GM12891 (cell line): ENCODE data around the gene TIAM2.
A peak's percentile ranks its signal among the peaks of the same experiment; 100 is the strongest.
"Not testable (repeated sequence)": the region's sequence is repeated elsewhere in the genome, so short reads cannot be mapped to it uniquely, and the experiment has no call there.

Source experiments
- DNase-seq: peaks from one replicate; pipeline ENCODE4 v3.0.0; 2011; ENCODE audit warnings: low spot score; ENCODE audit not compliant: insufficient read length
- FAIRE-seq: peaks from 2 replicates; lab custom pipeline; 2011; peaks lifted over from hg19 to GRCh38; lab: Jason Lieb, UNC
- PAX5 ChIP-seq: IDR thresholded peaks from 2 replicates; pipeline ENCODE4 v1.6.1; 2011; ENCODE audit warnings: low read length, moderate library complexity, mild to moderate bottlenecking; ENCODE audit not compliant: insufficient read depth, severe bottlenecking
- POLR2A ChIP-seq: IDR thresholded peaks from 2 replicates; pipeline ENCODE4 v1.6.1; 2011; ENCODE audit warnings: low read depth, low read length, control low read depth
- POLR2AphosphoS5 ChIP-seq: IDR thresholded peaks from 2 replicates; pipeline ENCODE4 v1.6.1; 2011; ENCODE audit warnings: low read depth, low read length, control low read depth
- POU2F2 ChIP-seq: IDR thresholded peaks from 2 replicates; pipeline ENCODE4 v1.6.1; 2011; ENCODE audit warnings: low read depth, mild to moderate bottlenecking, control low read depth, low read length, moderate library complexity
- SPI1 ChIP-seq: IDR thresholded peaks from 2 replicates; pipeline ENCODE4 v1.6.1; 2011; ENCODE audit warnings: low read depth, low read length, control low read depth
- TAF1 ChIP-seq: IDR thresholded peaks from 2 replicates; pipeline ENCODE4 v1.6.1; 2011; ENCODE audit warnings: low read depth, low read length, control low read depth

TIAM2 gene

GRCh38 chr6:155260686-155261085, 265.6 kb downstream of the TIAM2 start:
- TF ChIP-seq PAX5 (no peak), POLR2A (no peak)
- no peak for DNase-seq
- no peak for FAIRE-seq

GRCh38 chr6:155261111-155261900, 266.2 kb downstream of the TIAM2 start:
- FAIRE-seq (no peak), DNase-seq (no peak)
- no peak for TF ChIP-seq PAX5
- TF ChIP-seq POLR2AphosphoS5, result no peak
- TF ChIP-seq TAF1, result no peak
- TF ChIP-seq POLR2A, result no peak
- TF ChIP-seq SPI1, result no peak
- no peak for TF ChIP-seq POU2F2

- FAIRE-seq (no peak), DNase-seq (no peak)
- no peak for TF ChIP-seq POLR2A
- no peak for TF ChIP-seq POLR2AphosphoS5
- no peak for TF ChIP-seq SPI1
- TF ChIP-seq PAX5, result no peak
- TF ChIP-seq POU2F2, result no peak
- no peak for TF ChIP-seq TAF1
These were observed 267.5 kb downstream of the TIAM2 start for GRCh38 chr6:155262655-155263054.

- FAIRE-seq, result no peak
- DNase-seq, result no peak
- TF ChIP-seq TAF1 (no peak), PAX5 (no peak), SPI1 (no peak), POLR2AphosphoS5 (no peak), POLR2A (no peak), POU2F2 (no peak)
These were observed 268.4 kb downstream of the TIAM2 start, which contains the start of gene CLDN20 for GRCh38 chr6:155263373-155264063. Gene CLDN20, plus strand, starts transcription at chr6:155264013. Its CDS starts 11,707 bp downstream, at chr6:155275720.

- FAIRE-seq, result no peak
- DNase-seq, result no peak
- TF ChIP-seq SPI1 (no peak), POLR2AphosphoS5 (no peak), POU2F2 (no peak), TAF1 (no peak), POLR2A (no peak), PAX5 (no peak)
These were observed 269.7 kb downstream of the TIAM2 start for GRCh38 chr6:155264693-155265320.

GRCh38 chr6:155265843-155266535, 270.9 kb downstream of the TIAM2 start:
- FAIRE-seq (no peak), DNase-seq (no peak)
- TF ChIP-seq POU2F2 (no peak), PAX5 (no peak), POLR2A (no peak), TAF1 (no peak), POLR2AphosphoS5 (no peak), SPI1 (no peak)

GRCh38 chr6:155267411-155267810, 272.3 kb downstream of the TIAM2 start:
- TF ChIP-seq TAF1 (no peak), SPI1 (no peak), POLR2AphosphoS5 (no peak), POLR2A (no peak), PAX5 (no peak), POU2F2 (no peak)
- DNase-seq, result no peak
- FAIRE-seq, result no peak

GRCh38 chr6:155268088-155268867, 273.2 kb downstream of the TIAM2 start:
- DNase-seq, result not testable (repeated sequence)
- FAIRE-seq, result peak; percentile 13

- no peak for TF ChIP-seq POLR2A
- TF ChIP-seq SPI1, result no peak
- no peak for TF ChIP-seq POLR2AphosphoS5
- TF ChIP-seq PAX5, result no peak
- no peak for TF ChIP-seq TAF1
- no peak for TF ChIP-seq POU2F2
- no peak for FAIRE-seq
These were observed 274.6 kb downstream of the TIAM2 start for GRCh38 chr6:155269765-155270164.

More at GRCh38 chr6:155269765-155270164, 274.6 kb downstream of the TIAM2 start:
- no peak for DNase-seq
